Ishikawa (cell line): ENCODE data around the gene LAMB1.

ENCODE experiments used
- CEBPB ChIP-seq: IDR thresholded peaks from 2 replicates; pipeline ENCODE4 v1.6.1; 2012
- CREB1 ChIP-seq: IDR thresholded peaks from 2 replicates; pipeline ENCODE4 v1.6.1; 2012; ENCODE audit warnings: low read depth
- EP300 ChIP-seq: IDR thresholded peaks from 2 replicates; pipeline ENCODE4 v1.6.1; 2012; ENCODE audit warnings: borderline replicate concordance
- RAD21 ChIP-seq: IDR thresholded peaks from 2 replicates; pipeline ENCODE4 v1.6.1; 2012; ENCODE audit warnings: low read depth
- TEAD4 ChIP-seq: IDR thresholded peaks from 2 replicates; pipeline ENCODE4 v1.6.1; 2012
- YY1 ChIP-seq: IDR thresholded peaks from 2 replicates; pipeline ENCODE4 v1.6.1; 2012; ENCODE audit warnings: low read depth
- ZBTB7A ChIP-seq: IDR thresholded peaks from 2 replicates; pipeline ENCODE4 v1.6.1; 2012; ENCODE audit warnings: low read depth
- TF ChIP-seq, protein P1 (sequence below): IDR thresholded peaks from 2 replicates; pipeline ENCODE4 v1.6.1; 2012

DNA sequence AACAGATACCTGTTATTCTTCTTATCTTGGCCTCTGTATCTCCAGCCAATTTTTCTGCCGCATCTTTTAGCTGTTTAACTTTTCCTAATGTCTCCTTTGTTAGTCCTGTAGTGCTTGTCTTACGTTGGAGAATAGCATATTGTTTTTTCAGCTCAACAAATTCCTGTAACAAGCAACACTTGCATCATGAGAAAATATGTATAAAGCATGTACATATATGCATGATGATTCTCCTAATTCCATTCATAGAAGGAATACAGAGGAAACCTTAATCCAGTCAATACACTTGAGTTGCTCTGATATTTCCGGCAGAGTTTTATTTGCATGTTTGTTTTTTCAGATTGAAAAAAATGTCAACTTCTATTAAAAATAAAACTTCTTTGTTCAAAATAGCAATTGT is 26.1 kb upstream of the LAMB1 start:
- TF ChIP-seq, protein P1, sequence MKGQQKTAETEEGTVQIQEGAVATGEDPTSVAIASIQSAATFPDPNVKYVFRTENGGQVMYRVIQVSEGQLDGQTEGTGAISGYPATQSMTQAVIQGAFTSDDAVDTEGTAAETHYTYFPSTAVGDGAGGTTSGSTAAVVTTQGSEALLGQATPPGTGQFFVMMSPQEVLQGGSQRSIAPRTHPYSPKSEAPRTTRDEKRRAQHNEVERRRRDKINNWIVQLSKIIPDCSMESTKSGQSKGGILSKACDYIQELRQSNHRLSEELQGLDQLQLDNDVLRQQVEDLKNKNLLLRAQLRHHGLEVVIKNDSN, result no peak
- TF ChIP-seq TEAD4, result no peak
- no peak for TF ChIP-seq ZBTB7A
- no peak for TF ChIP-seq EP300
- TF ChIP-seq CEBPB, result no peak
- no peak for TF ChIP-seq CREB1
- TF ChIP-seq YY1, result no peak
- TF ChIP-seq RAD21, result no peak
